Hepatocyte (in vitro differentiated cells): ENCODE results near the gene RGS6. TPM values are rescaled to one million over a fixed set of nuclear protein-coding genes. Genes with fewer than 3 reads are reported as not detected.

Source experiments
- DNase-seq: peaks from one replicate; pipeline ENCODE4 v3.0.0-alpha.2; 2016; ENCODE audit warnings: low spot score
- H2AFZ ChIP-seq: fragments of 200-600 bp; sonication (generic); 2 replicates; pipeline ENCODE4 v1.6.0; 2016; ENCODE audit warnings: antibody characterized with exemption, mild to moderate bottlenecking
- H3K27ac ChIP-seq: fragments of 200-600 bp; sonication (generic); 2 replicates; pipeline ENCODE4 v1.5.1; 2016; ENCODE audit warnings: mild to moderate bottlenecking
- H3K27me3 ChIP-seq: fragments of 200-600 bp; sonication (generic); 2 replicates; pipeline ENCODE4 v1.6.1; 2016
- H3K36me3 ChIP-seq: fragments of 200-600 bp; sonication (generic); replicated peaks from 2 replicates; pipeline ENCODE4 v1.5.1; 2016; ENCODE audit warnings: low read depth; ENCODE audit not compliant: insufficient read depth
- H3K4me1 ChIP-seq: fragments of 200-600 bp; sonication (generic); 2 replicates; pipeline ENCODE4 v1.5.1; 2016; ENCODE audit warnings: mild to moderate bottlenecking, moderate library complexity; ENCODE audit not compliant: insufficient read depth
- H3K4me2 ChIP-seq: fragments of 200-600 bp; sonication (generic); 2 replicates; pipeline ENCODE4 v1.6.0; 2016
- H3K4me3 ChIP-seq: fragments of 200-600 bp; sonication (generic); 2 replicates; pipeline ENCODE4 v1.5.1; 2016; ENCODE audit warnings: mild to moderate bottlenecking
- H3K79me2 ChIP-seq: fragments of 200-600 bp; sonication (generic); 2 replicates; pipeline ENCODE4 v1.6.0; 2017; ENCODE audit warnings: mild to moderate bottlenecking
- H3K9me2 ChIP-seq: fragments of 200-600 bp; sonication (generic); replicated peaks from 2 replicates; pipeline ENCODE4 v1.6.0; 2017; ENCODE audit warnings: mild to moderate bottlenecking; ENCODE audit not compliant: insufficient read depth
- H3K9me3 ChIP-seq: fragments of 200-600 bp; sonication (generic); 2 replicates; pipeline ENCODE4 v1.5.1; 2016; ENCODE audit warnings: low read depth, mild to moderate bottlenecking
- H4K20me1 ChIP-seq: fragments of 200-600 bp; sonication (generic); 2 replicates; pipeline ENCODE4 v1.6.0; 2016; ENCODE audit warnings: mild to moderate bottlenecking; ENCODE audit not compliant: insufficient read depth, poor library complexity, severe bottlenecking
- CTCF ChIP-seq: fragments of 200-600 bp; sonication (generic); IDR thresholded peaks from 2 replicates; pipeline ENCODE4 v1.5.1; 2016; ENCODE audit warnings: antibody characterized with exemption, mild to moderate bottlenecking; ENCODE audit not compliant: poor library complexity
- EZH2 ChIP-seq: fragments of 200-600 bp; sonication (generic); IDR thresholded peaks from 2 replicates; pipeline ENCODE4 v1.6.1; 2016; ENCODE audit warnings: antibody characterized with exemption, mild to moderate bottlenecking, borderline replicate concordance
- EZH2phosphoT487 ChIP-seq: fragments of 200-600 bp; sonication (generic); IDR thresholded peaks from one replicate; pipeline ENCODE4 v1.6.1; 2018; ENCODE audit warnings: antibody characterized with exemption, mild to moderate bottlenecking, low read depth, moderate library complexity; ENCODE audit not compliant: unreplicated experiment, severe bottlenecking
- WGBS: methylation state at CpG from one replicate; pipeline ENCODE4 v1.1.6; 2016; ENCODE audit warnings: low lambda C conversion rate; ENCODE audit errors: missing lambda C conversion rate; 5-methylcytosine and 5-hydroxymethylcytosine counted together
- polyA plus RNA-seq: library from polyadenylated mRNA; unstranded; fragments of >200 nt; fragmentation: Nextera tagmentation; extraction: Ambion mirVana; gene quantifications from 2 replicates; pipeline ENCODE4 v1.2.1, GENCODE V29; 2016
- total RNA-seq: library from RNA; depleted of rRNA; stranded (reverse); fragments of >200 nt; gene quantifications from 2 replicates; pipeline ENCODE4 v1.2.3, GENCODE V29; 2014

RGS6 gene
- total and polyA plus RNA-seq, 2 experiments from 2014 or later, result 0.25 to 0.87 TPM

GRCh38 chr14:72589652-72590051 is 657.4 kb downstream of the RGS6 start:
- H2AFZ ChIP-seq, result no peak overlapping the region
- no peaks in the 10 kb centered on the region for H3K79me2 ChIP-seq
- H3K36me3 ChIP-seq, result no peaks in the 10 kb centered on the region
- no peaks in the 10 kb centered on the region for H3K4me1 ChIP-seq
- no peaks in the 10 kb centered on the region for H4K20me1 ChIP-seq
- H3K4me2 ChIP-seq, result no peak overlapping the region
- no peak for DNase-seq
- no peak overlapping the region for H3K4me3 ChIP-seq
- H3K9me3 ChIP-seq, result no peaks in the 10 kb centered on the region
- peaks cover 3% of the 10 kb centered on the region for H3K27me3 ChIP-seq
- no peak for TF ChIP-seq EZH2
- TF ChIP-seq EZH2phosphoT487, result no peak
- no peak for TF ChIP-seq CTCF
- H3K9me2 ChIP-seq, result no peaks in the 10 kb centered on the region
- H3K27ac ChIP-seq, result no peak overlapping the region

GRCh38 chr14:72590577-72590976 is 658.3 kb downstream of the RGS6 start:
- no peaks in the 10 kb centered on the region for H3K36me3 ChIP-seq
- no peak overlapping the region for H2AFZ ChIP-seq
- H3K4me1 ChIP-seq, result no peaks in the 10 kb centered on the region
- H4K20me1 ChIP-seq, result no peaks in the 10 kb centered on the region
- no peak for TF ChIP-seq EZH2
- TF ChIP-seq CTCF, result no peak
- no peak for TF ChIP-seq EZH2phosphoT487
- WGBS, result 61% methylated on average over 7 of the region's 7 CpGs
- no peak for DNase-seq
- no peak overlapping the region for H3K4me2 ChIP-seq
- no peaks in the 10 kb centered on the region for H3K9me2 ChIP-seq
- no peaks in the 10 kb centered on the region for H3K79me2 ChIP-seq
- no peak overlapping the region for H3K4me3 ChIP-seq
- no peaks in the 10 kb centered on the region for H3K9me3 ChIP-seq
- H3K27ac ChIP-seq, result no peak overlapping the region
- H3K27me3 ChIP-seq, result peaks cover 3% of the 10 kb centered on the region

- no peak overlapping the region for H3K27ac ChIP-seq
- H3K4me3 ChIP-seq, result no peak overlapping the region
- H3K9me3 ChIP-seq, result no peaks in the 10 kb centered on the region
- no peaks in the 10 kb centered on the region for H3K36me3 ChIP-seq
- no peaks in the 10 kb centered on the region for H3K79me2 ChIP-seq
- no peak for TF ChIP-seq EZH2
- no peak for TF ChIP-seq EZH2phosphoT487
- no peak for TF ChIP-seq CTCF
- no peaks in the 10 kb centered on the region for H3K4me1 ChIP-seq
- H3K4me2 ChIP-seq, result no peak overlapping the region
- no peak overlapping the region for H2AFZ ChIP-seq
- 94% methylated on average over 4 of the region's 4 CpGs for WGBS
- H3K9me2 ChIP-seq, result no peaks in the 10 kb centered on the region
- DNase-seq, result no peak
- H4K20me1 ChIP-seq, result no peaks in the 10 kb centered on the region
- H3K27me3 ChIP-seq, result peaks cover 3% of the 10 kb centered on the region
Measured at GRCh38 chr14:72591391-72591790, 659.2 kb downstream of the RGS6 start.
